ENCODE measurements around the gene PTCH2. TPM values are rescaled to one million over a fixed set of nuclear protein-coding genes. Genes with fewer than 3 reads are reported as not detected.
A peak's percentile ranks its signal among the peaks of the same experiment; 100 is the strongest.

The PTCH2 gene
- total and polyA plus RNA-seq, 2 of the 13 experiments (the other 11 are each of a cell fraction or from before 2014, with no cell fraction given): 0.60 to 1.5 TPM

GRCh38 chr1:44784094-44785028 is 58.7 kb downstream of the PTCH2 start (continued):
- TF ChIP-seq, protein P1, sequence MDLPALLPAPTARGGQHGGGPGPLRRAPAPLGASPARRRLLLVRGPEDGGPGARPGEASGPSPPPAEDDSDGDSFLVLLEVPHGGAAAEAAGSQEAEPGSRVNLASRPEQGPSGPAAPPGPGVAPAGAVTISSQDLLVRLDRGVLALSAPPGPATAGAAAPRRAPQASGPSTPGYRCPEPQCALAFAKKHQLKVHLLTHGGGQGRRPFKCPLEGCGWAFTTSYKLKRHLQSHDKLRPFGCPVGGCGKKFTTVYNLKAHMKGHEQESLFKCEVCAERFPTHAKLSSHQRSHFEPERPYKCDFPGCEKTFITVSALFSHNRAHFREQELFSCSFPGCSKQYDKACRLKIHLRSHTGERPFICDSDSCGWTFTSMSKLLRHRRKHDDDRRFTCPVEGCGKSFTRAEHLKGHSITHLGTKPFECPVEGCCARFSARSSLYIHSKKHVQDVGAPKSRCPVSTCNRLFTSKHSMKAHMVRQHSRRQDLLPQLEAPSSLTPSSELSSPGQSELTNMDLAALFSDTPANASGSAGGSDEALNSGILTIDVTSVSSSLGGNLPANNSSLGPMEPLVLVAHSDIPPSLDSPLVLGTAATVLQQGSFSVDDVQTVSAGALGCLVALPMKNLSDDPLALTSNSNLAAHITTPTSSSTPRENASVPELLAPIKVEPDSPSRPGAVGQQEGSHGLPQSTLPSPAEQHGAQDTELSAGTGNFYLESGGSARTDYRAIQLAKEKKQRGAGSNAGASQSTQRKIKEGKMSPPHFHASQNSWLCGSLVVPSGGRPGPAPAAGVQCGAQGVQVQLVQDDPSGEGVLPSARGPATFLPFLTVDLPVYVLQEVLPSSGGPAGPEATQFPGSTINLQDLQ (CRISPR knock-in tag; IDR thresholded peaks at IDR 0.05): no peak
- TF ChIP-seq RFX1 (IDR thresholded peaks at IDR 0.05) (no peak), KLF12 (CRISPR knock-in tag; IDR thresholded peaks at IDR 0.05; ENCODE audit: borderline replicate concordance) (peak; percentile 73; the same call in 1 of the 2 replicates), ZNF142 (CRISPR knock-in tag; IDR thresholded peaks at IDR 0.05) (no peak), HNF4G (IDR thresholded peaks at IDR 0.05; ENCODE audit: borderline replicate concordance, low read depth, low read length) (no peak), HNF4G (CRISPR knock-in tag; IDR thresholded peaks at IDR 0.05; ENCODE audit: borderline replicate concordance, low read depth) (no peak), ZNF563 (CRISPR knock-in tag; IDR thresholded peaks at IDR 0.05) (peak; percentile 80), ZNF160 (CRISPR knock-in tag; IDR thresholded peaks at IDR 0.05) (peak; percentile 64; the same call in 1 of the 2 replicates), ZSCAN9 (CRISPR knock-in tag; IDR thresholded peaks at IDR 0.05; ENCODE audit: borderline replicate concordance) (0 out of 2 replicates have a peak, but pooled peaks have one; percentile 36), CBFB (CRISPR knock-in tag; IDR thresholded peaks at IDR 0.05) (peak; percentile 30; the same call in 1 of the 2 replicates), THAP9 (CRISPR knock-in tag; IDR thresholded peaks at IDR 0.05; ENCODE audit: borderline replicate concordance) (no peak)
- TF ChIP-seq, protein P2, sequence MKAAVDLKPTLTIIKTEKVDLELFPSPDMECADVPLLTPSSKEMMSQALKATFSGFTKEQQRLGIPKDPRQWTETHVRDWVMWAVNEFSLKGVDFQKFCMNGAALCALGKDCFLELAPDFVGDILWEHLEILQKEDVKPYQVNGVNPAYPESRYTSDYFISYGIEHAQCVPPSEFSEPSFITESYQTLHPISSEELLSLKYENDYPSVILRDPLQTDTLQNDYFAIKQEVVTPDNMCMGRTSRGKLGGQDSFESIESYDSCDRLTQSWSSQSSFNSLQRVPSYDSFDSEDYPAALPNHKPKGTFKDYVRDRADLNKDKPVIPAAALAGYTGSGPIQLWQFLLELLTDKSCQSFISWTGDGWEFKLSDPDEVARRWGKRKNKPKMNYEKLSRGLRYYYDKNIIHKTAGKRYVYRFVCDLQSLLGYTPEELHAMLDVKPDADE (CRISPR knock-in tag; IDR thresholded peaks at IDR 0.05): no peak
- TF ChIP-seq, protein P3, sequence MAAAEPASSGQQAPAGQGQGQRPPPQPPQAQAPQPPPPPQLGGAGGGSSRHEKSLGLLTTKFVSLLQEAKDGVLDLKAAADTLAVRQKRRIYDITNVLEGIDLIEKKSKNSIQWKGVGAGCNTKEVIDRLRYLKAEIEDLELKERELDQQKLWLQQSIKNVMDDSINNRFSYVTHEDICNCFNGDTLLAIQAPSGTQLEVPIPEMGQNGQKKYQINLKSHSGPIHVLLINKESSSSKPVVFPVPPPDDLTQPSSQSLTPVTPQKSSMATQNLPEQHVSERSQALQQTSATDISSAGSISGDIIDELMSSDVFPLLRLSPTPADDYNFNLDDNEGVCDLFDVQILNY (CRISPR knock-in tag; conservative IDR thresholded peaks at IDR 0.05): no peak

Measured in HepG2 (cell line).